Measurements from ENCODE around the gene CANT1.
A peak's percentile ranks its signal among the peaks of the same experiment; 100 is the strongest.

Gene CANT1

GRCh38 chr17:79009397-79010303 lies at the start of gene CANT1:
Gene CANT1, minus strand, starts transcription at chr17:79009764. Its CDS starts 12,142 bp downstream, at chr17:78997622.
- DNase-seq, result peak; percentile 91

- DNase-seq, result no peak
These were observed 48.3 kb upstream of the CANT1 start for GRCh38 chr17:79057737-79058385.

GRCh38 chr17:79055197-79055596 lies 45.6 kb upstream of the CANT1 start:
- no peak for DNase-seq

GRCh38 chr17:79054200-79054960 lies 44.8 kb upstream of the CANT1 start:
- no peak for DNase-seq

GRCh38 chr17:79053251-79053925 lies 43.8 kb upstream of the CANT1 start:
- DNase-seq, result no peak

DNA sequence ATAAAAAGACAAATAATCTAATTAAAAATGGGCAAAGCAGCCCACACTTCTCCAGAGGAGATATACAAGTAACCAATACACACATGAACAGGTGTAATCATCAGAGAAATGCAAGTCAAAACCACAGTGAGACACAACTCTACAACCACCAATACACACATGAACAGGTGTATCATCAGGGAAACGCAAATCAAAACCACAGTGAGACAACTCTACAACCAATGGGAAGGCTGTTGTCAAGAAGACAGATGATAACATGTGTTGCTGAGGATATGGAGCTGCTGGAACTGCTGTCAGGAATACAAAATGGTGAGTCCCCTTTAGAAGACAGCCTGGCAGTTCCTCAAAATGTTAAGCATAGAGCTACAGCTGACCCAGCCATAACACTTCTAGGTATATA lies 42.6 kb upstream of the CANT1 start:
- no peak for DNase-seq

DNA sequence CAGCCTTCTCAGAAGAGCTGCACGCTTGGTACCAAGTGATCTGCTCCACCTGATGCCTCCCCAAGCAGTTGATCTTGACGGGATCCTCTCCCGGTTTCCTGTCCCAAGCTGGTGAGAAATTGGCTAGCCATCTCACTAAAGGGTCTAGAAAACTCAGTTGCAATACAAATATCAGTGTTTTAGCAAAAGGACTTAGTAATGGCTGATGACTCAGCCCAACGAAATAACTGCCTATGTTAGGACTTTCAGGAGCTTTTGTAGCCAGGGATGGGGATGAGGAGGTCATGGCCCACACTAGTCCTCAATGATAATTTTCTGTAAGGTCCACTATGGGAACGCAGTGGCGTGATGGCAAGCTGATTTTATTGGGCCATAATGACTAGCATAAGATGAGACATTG lies 41.7 kb upstream of the CANT1 start:
- DNase-seq, result no peak

DNA sequence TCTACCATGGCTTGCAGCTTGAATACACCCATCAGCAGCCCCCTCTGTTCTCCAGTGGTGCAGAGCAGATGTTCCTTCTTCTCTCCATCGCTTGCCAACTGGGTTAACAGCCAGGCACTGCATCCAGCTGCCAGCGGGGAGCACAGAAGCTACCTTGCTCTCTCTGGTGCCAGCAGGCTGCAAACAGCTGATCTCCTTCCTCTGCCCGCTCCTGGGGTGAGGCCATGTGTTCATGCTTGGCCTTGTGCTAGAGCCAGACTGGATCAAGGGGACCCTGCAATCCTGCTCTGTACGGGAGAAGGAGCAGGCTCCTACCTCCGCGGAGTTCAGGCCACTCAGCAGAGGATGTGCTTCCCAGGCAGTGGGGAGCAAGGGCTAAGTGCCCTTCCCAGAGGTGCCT lies 41.0 kb upstream of the CANT1 start:
- no peak for DNase-seq

- no peak for DNase-seq
These were observed 40.3 kb upstream of the CANT1 start for GRCh38 chr17:79049821-79050220.

GRCh38 chr17:79048826-79049755 lies 39.5 kb upstream of the CANT1 start:
- DNase-seq, result no peak

DNA sequence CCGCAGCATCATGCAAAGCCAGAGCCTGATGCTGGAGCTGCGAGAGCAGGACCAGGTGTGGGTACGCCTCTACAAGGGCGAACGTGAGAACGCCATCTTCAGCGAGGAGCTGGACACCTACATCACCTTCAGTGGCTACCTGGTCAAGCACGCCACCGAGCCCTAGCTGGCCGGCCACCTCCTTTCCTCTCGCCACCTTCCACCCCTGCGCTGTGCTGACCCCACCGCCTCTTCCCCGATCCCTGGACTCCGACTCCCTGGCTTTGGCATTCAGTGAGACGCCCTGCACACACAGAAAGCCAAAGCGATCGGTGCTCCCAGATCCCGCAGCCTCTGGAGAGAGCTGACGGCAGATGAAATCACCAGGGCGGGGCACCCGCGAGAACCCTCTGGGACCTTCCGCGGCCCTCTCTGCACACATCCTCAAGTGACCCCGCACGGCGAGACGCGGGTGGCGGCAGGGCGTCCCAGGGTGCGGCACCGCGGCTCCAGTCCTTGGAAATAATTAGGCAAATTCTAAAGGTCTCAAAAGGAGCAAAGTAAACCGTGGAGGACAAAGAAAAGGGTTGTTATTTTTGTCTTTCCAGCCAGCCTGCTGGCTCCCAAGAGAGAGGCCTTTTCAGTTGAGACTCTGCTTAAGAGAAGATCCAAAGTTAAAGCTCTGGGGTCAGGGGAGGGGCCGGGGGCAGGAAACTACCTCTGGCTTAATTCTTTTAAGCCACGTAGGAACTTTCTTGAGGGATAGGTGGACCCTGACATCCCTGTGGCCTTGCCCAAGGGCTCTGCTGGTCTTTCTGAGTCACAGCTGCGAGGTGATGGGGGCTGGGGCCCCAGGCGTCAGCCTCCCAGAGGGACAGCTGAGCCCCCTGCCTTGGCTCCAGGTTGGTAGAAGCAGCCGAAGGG lies 38.6 kb upstream of the CANT1 start:
- no peak for DNase-seq

GRCh38 chr17:79047291-79047920 lies 37.8 kb upstream of the CANT1 start:
- no peak for DNase-seq

DNA sequence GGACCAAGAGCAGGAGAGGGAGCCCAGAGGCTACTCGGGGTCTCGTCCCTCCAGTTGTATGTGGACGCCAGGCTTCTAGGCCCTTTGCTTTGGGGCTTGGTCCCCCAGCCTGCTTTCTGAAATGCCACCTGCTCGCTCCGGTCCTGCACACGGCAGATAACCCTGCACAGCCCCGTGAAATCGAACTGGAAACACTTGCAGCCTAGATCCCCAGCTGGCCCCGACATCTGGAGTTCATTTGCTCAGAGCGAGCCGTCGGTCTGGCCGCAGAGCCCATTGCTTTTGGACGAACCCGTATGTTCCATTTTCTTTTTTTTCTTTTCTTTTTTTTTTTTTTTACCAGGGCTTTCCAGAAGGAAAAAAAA lies 37.3 kb upstream of the CANT1 start:
- DNase-seq, result peak; percentile 13

- DNase-seq, result no peak
These were observed 36.8 kb upstream of the CANT1 start for GRCh38 chr17:79046197-79046915.

DNA sequence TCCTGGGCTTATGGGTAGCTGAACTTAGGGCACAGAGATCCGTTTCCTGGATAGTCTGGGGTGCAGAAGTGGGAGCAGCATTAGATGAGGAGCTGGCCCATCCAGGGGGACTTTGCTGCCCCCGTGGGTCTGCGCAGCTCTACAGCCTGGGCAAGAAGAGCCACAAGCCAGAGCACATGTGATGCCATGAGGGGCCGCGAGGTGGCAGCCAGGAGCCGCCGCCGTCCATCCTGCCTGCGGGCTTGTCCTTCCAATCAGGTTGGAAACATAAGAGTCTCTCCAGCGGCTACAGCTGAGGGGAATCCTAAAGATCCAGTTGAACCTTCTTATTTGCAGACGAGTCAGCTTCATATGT lies 36.3 kb upstream of the CANT1 start:
- DNase-seq, result peak; percentile 69

- DNase-seq, result no peak
These were observed 35.6 kb upstream of the CANT1 start for GRCh38 chr17:79045001-79045729.

- DNase-seq, result no peak
These were observed 34.9 kb upstream of the CANT1 start for GRCh38 chr17:79044462-79044861.

DNA sequence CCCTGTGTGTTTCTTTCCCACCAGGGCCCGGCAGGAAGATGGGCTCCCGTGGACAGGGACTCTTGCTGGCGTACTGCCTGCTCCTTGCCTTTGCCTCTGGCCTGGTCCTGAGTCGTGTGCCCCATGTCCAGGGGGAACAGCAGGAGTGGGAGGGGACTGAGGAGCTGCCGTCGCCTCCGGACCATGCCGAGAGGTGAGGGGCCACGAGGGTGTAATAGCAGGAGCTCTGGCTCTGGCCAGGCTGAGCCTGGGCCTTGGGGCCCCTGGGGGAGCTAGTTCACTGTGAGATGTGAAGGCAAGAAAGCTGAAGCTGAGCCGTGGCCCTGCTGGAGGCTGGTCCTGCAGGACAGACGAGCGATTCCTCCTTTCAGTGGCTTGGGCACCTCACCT lies 34.4 kb upstream of the CANT1 start:
- no peak for DNase-seq

All from RPMI8226 (cell line).